Fibroblast of lung (primary cell): ENCODE data around the gene PTPRCAP.

Source experiments
- EZH2 ChIP-seq: IDR thresholded peaks from 2 replicates; pipeline ENCODE4 v1.5.1; 2012; ENCODE audit warnings: low read length, control low read depth, mild to moderate bottlenecking; ENCODE audit errors: missing control alignments
- TF ChIP-seq, protein P1 (sequence below), 2 donors: IDR thresholded peaks in 1 of 2; conservative IDR thresholded peaks in 1 of 2; 1 replicate in 1 of 2; 2 replicates in 1 of 2; pipeline ENCODE4 v1.5.1; 2011 to 2012; ENCODE audit warnings: low read length in 2 of 2, control low read depth in 1 of 2, inconsistent platforms in 1 of 2, low read depth in 1 of 2, mild to moderate bottlenecking in 1 of 2

DNA sequence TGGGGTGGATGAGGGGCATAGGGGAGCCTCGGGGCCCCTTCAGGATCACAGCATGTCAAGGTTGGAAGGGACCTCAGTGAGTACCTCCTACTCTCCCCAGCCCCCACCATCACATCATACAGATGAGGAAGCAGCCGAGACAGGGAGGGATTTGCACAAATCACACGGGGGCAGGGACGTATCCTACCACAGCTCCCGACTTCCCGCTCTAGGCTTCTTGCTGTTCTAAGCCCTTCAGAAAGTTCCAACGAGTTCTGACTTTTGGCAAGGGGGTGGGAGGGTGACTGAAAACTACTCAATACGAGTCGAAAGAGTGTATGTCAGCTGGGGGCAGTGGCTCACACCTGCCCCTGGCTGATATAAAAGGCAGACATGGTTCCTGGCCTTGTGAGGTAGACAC is 50.4 kb downstream of the PTPRCAP start:
- TF ChIP-seq, protein P1, sequence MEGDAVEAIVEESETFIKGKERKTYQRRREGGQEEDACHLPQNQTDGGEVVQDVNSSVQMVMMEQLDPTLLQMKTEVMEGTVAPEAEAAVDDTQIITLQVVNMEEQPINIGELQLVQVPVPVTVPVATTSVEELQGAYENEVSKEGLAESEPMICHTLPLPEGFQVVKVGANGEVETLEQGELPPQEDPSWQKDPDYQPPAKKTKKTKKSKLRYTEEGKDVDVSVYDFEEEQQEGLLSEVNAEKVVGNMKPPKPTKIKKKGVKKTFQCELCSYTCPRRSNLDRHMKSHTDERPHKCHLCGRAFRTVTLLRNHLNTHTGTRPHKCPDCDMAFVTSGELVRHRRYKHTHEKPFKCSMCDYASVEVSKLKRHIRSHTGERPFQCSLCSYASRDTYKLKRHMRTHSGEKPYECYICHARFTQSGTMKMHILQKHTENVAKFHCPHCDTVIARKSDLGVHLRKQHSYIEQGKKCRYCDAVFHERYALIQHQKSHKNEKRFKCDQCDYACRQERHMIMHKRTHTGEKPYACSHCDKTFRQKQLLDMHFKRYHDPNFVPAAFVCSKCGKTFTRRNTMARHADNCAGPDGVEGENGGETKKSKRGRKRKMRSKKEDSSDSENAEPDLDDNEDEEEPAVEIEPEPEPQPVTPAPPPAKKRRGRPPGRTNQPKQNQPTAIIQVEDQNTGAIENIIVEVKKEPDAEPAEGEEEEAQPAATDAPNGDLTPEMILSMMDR (conservative IDR thresholded peaks at IDR 0.05 in 1 of 2, IDR thresholded peaks at IDR 0.05 in 1 of 2; ENCODE audit: low read depth in 1 of 2, low read length in 2 of 2) = no peak
- TF ChIP-seq EZH2 = peak; percentile 52
